HCT116 (cell line): ENCODE results near the gene DMBT1.

Experiments used
- CBX3 ChIP-seq: IDR thresholded peaks from 2 replicates; pipeline ENCODE4 v1.6.1; 2012; ENCODE audit warnings: low read depth
- EGR1 ChIP-seq: IDR thresholded peaks from 2 replicates; pipeline ENCODE4 v1.6.1; 2012; ENCODE audit warnings: low read depth
- EZH2 ChIP-seq: fragments of 200-600 bp; sonication (generic); IDR thresholded peaks from 2 replicates; pipeline ENCODE4 v1.6.1; 2017; ENCODE audit warnings: antibody characterized with exemption, mixed run types
- EZH2phosphoT487 ChIP-seq: fragments of 200-600 bp; IDR thresholded peaks from 2 replicates; pipeline ENCODE4 v1.6.1; 2018; ENCODE audit warnings: antibody characterized with exemption, borderline replicate concordance
- POLR2A ChIP-seq: IDR thresholded peaks from 2 replicates; pipeline ENCODE4 v1.7.0; 2011; ENCODE audit warnings: borderline replicate concordance; ENCODE audit not compliant: insufficient read depth, insufficient read length; ENCODE audit errors: extremely low read depth
- POLR2AphosphoS5 ChIP-seq: IDR thresholded peaks from 2 replicates; pipeline ENCODE4 v1.6.1; 2011; ENCODE audit warnings: mild to moderate bottlenecking, low read depth, low read length, moderate library complexity
- SIN3A ChIP-seq: IDR thresholded peaks from 2 replicates; pipeline ENCODE4 v1.6.1; 2012; ENCODE audit warnings: low read depth
- SRF ChIP-seq: IDR thresholded peaks from 2 replicates; pipeline ENCODE4 v1.6.1; 2012; ENCODE audit warnings: low read depth
- YY1 ChIP-seq: IDR thresholded peaks from 2 replicates; pipeline ENCODE4 v1.6.1; 2011; ENCODE audit warnings: low read length, low read depth, moderate library complexity, mild to moderate bottlenecking; ENCODE audit not compliant: insufficient replicate concordance; ENCODE audit errors: extremely low read depth
- TF ChIP-seq, protein P1 (sequence below): IDR thresholded peaks from 2 replicates; pipeline ENCODE4 v1.6.1; 2012; ENCODE audit warnings: low read depth
- TF ChIP-seq, protein P2 (sequence below), 3 experiments: fragments of 200-600 bp in 1 of 3; sonication (generic) in 1 of 3; IDR thresholded peaks in 2 of 3; conservative IDR thresholded peaks in 1 of 3; 2 replicates each; pipeline ENCODE4 v1.5.1; 2012 to 2017; ENCODE audit warnings: low read depth in 2 of 3, low read length in 2 of 3, antibody characterized with exemption in 1 of 3, borderline replicate concordance in 1 of 3, control low read depth in 1 of 3, mild to moderate bottlenecking in 1 of 3, mixed read lengths in 1 of 3, mixed run types in 1 of 3, moderate library complexity in 1 of 3; ENCODE audit not compliant: insufficient read depth in 1 of 3
- TF ChIP-seq, protein P3 (sequence below): IDR thresholded peaks from 2 replicates; pipeline ENCODE4 v1.6.1; 2011; ENCODE audit warnings: mild to moderate bottlenecking, low read length, moderate library complexity; ENCODE audit not compliant: insufficient replicate concordance; ENCODE audit errors: extremely low read depth

DNA sequence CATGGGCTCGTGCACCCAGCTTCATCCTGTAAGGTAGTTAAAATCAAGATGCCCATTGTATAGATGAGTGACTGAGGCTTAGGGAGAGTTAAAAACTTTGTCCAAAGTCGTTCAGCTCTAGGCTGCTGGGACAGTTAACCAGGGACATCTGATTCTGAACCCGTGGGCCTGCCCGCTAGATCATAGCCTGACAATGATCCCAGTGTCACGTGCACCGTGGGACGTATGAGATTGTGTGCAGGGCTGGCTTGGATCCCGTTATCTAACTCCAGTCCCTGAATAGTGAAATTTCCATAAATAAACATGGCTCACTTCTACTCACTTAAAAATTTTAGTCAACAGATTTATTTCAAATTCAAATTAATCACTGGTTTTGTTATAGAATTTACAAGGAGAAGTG, 114.2 kb downstream of the DMBT1 start:
- TF ChIP-seq POLR2A = no peak
- TF ChIP-seq, protein P1, sequence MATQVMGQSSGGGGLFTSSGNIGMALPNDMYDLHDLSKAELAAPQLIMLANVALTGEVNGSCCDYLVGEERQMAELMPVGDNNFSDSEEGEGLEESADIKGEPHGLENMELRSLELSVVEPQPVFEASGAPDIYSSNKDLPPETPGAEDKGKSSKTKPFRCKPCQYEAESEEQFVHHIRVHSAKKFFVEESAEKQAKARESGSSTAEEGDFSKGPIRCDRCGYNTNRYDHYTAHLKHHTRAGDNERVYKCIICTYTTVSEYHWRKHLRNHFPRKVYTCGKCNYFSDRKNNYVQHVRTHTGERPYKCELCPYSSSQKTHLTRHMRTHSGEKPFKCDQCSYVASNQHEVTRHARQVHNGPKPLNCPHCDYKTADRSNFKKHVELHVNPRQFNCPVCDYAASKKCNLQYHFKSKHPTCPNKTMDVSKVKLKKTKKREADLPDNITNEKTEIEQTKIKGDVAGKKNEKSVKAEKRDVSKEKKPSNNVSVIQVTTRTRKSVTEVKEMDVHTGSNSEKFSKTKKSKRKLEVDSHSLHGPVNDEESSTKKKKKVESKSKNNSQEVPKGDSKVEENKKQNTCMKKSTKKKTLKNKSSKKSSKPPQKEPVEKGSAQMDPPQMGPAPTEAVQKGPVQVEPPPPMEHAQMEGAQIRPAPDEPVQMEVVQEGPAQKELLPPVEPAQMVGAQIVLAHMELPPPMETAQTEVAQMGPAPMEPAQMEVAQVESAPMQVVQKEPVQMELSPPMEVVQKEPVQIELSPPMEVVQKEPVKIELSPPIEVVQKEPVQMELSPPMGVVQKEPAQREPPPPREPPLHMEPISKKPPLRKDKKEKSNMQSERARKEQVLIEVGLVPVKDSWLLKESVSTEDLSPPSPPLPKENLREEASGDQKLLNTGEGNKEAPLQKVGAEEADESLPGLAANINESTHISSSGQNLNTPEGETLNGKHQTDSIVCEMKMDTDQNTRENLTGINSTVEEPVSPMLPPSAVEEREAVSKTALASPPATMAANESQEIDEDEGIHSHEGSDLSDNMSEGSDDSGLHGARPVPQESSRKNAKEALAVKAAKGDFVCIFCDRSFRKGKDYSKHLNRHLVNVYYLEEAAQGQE = no peak
- TF ChIP-seq EZH2phosphoT487 = no peak
- TF ChIP-seq, protein P2, sequence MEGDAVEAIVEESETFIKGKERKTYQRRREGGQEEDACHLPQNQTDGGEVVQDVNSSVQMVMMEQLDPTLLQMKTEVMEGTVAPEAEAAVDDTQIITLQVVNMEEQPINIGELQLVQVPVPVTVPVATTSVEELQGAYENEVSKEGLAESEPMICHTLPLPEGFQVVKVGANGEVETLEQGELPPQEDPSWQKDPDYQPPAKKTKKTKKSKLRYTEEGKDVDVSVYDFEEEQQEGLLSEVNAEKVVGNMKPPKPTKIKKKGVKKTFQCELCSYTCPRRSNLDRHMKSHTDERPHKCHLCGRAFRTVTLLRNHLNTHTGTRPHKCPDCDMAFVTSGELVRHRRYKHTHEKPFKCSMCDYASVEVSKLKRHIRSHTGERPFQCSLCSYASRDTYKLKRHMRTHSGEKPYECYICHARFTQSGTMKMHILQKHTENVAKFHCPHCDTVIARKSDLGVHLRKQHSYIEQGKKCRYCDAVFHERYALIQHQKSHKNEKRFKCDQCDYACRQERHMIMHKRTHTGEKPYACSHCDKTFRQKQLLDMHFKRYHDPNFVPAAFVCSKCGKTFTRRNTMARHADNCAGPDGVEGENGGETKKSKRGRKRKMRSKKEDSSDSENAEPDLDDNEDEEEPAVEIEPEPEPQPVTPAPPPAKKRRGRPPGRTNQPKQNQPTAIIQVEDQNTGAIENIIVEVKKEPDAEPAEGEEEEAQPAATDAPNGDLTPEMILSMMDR (IDR thresholded peaks at IDR 0.05 in 2 of 3, conservative IDR thresholded peaks at IDR 0.05 in 1 of 3; ENCODE audit: borderline replicate concordance in 1 of 3, insufficient read depth in 1 of 3, low read depth in 2 of 3, low read length in 2 of 3) = no peak
- no peak for TF ChIP-seq YY1
- TF ChIP-seq EZH2 = no peak
- TF ChIP-seq CBX3 = no peak
- TF ChIP-seq SRF = no peak
- TF ChIP-seq SIN3A = no peak
- TF ChIP-seq EGR1 = no peak
- TF ChIP-seq, protein P3, sequence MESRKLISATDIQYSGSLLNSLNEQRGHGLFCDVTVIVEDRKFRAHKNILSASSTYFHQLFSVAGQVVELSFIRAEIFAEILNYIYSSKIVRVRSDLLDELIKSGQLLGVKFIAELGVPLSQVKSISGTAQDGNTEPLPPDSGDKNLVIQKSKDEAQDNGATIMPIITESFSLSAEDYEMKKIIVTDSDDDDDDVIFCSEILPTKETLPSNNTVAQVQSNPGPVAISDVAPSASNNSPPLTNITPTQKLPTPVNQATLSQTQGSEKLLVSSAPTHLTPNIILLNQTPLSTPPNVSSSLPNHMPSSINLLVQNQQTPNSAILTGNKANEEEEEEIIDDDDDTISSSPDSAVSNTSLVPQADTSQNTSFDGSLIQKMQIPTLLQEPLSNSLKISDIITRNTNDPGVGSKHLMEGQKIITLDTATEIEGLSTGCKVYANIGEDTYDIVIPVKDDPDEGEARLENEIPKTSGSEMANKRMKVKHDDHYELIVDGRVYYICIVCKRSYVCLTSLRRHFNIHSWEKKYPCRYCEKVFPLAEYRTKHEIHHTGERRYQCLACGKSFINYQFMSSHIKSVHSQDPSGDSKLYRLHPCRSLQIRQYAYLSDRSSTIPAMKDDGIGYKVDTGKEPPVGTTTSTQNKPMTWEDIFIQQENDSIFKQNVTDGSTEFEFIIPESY = no peak
- TF ChIP-seq POLR2AphosphoS5 = no peak
